ENCODE results near the gene CBY1. TPM values are rescaled to one million over a fixed set of nuclear protein-coding genes. Genes with fewer than 3 reads are reported as not detected.

The CBY1 gene
- total and polyA plus RNA-seq, 4 donors, result 6.3 to 14.9 (median 8.9) TPM

DNA sequence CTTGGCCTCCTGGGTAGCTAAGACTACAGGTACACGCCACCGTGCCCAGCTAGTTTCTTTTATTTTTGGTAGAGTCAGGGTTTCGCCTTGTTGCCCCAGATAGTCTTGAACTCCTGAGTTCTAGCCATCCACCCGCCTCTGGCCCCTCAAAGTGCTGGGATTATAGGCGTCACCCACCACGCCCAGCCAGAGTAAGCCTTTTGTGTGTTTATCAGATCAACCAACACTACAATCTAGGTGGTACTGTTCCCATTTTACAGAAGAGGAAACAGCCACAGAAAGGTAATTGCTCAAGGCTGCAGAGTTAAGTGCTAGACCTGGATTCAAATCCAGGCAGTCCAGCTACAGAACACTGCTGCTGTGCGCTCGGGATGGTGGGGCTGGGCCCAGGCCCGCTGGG is 28.5 kb downstream of the CBY1 start:
- Histone ChIP-seq H3K9me3 (ENCODE audit: control insufficient read depth in 4 of 4, low read length in 3 of 4) (no peaks in the 10 kb centered on the region), H3K36me3 (ENCODE audit: control insufficient read depth in 4 of 4, insufficient read depth in 3 of 4, low read depth in 1 of 4, low read length in 3 of 4) (peaks cover 9 to 52% (median 26%) of the 10 kb centered on the region in 4 donors), H3K9ac (ENCODE audit: low read depth in 1 of 2, low read length in 2 of 2) (no peak overlapping the region), H3K27ac (ENCODE audit: low read depth in 1 of 2, low read length in 2 of 2) (no peak overlapping the region), H3K4me1 (ENCODE audit: control insufficient read depth in 4 of 4, insufficient read depth in 4 of 4, low read length in 3 of 4) (peaks cover 2 to 11% (median 8%) of the 10 kb centered on the region in 4 donors), H3K4me3 (ENCODE audit: low read depth in 1 of 3, low read length in 3 of 3) (no peak overlapping the region), H3K27me3 (ENCODE audit: control insufficient read depth in 4 of 4, insufficient read depth in 4 of 4, low read length in 3 of 4) (no peaks in the 10 kb centered on the region)
- TF ChIP-seq SP1 (IDR thresholded peaks at IDR 0.05) (no peak), JUND (IDR thresholded peaks at IDR 0.05) (no peak), REST (IDR thresholded peaks at IDR 0.05) (no peak), YY1 (IDR thresholded peaks at IDR 0.05) (no peak), FOXA2 (IDR thresholded peaks at IDR 0.05) (no peak), EGR1 (IDR thresholded peaks at IDR 0.05; ENCODE audit: low read depth in 2 of 2) (no peak), FOXA1 (IDR thresholded peaks at IDR 0.05) (no peak), GABPA (IDR thresholded peaks at IDR 0.05 in 1 of 2, conservative IDR thresholded peaks at IDR 0.05 in 1 of 2) (no peak), HNF4A (conservative IDR thresholded peaks at IDR 0.05) (no peak), NR2F2 (IDR thresholded peaks at IDR 0.05) (no peak), ATF3 (IDR thresholded peaks at IDR 0.05) (no peak), CTCF (IDR thresholded peaks at IDR 0.05; ENCODE audit: low read depth, low read length, missing input control) (no peak), HNF4G (IDR thresholded peaks at IDR 0.05) (no peak), RXRA (IDR thresholded peaks at IDR 0.05) (no peak), RAD21 (IDR thresholded peaks at IDR 0.05) (no peak), TAF1 (conservative IDR thresholded peaks at IDR 0.05) (no peak)
- TF ChIP-seq, protein P1, sequence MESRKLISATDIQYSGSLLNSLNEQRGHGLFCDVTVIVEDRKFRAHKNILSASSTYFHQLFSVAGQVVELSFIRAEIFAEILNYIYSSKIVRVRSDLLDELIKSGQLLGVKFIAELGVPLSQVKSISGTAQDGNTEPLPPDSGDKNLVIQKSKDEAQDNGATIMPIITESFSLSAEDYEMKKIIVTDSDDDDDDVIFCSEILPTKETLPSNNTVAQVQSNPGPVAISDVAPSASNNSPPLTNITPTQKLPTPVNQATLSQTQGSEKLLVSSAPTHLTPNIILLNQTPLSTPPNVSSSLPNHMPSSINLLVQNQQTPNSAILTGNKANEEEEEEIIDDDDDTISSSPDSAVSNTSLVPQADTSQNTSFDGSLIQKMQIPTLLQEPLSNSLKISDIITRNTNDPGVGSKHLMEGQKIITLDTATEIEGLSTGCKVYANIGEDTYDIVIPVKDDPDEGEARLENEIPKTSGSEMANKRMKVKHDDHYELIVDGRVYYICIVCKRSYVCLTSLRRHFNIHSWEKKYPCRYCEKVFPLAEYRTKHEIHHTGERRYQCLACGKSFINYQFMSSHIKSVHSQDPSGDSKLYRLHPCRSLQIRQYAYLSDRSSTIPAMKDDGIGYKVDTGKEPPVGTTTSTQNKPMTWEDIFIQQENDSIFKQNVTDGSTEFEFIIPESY (IDR thresholded peaks at IDR 0.05), result no peak
- TF ChIP-seq, protein P2, sequence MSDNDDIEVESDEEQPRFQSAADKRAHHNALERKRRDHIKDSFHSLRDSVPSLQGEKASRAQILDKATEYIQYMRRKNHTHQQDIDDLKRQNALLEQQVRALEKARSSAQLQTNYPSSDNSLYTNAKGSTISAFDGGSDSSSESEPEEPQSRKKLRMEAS (IDR thresholded peaks at IDR 0.05), result no peak
- 95% methylated on average over 9 of the region's 9 CpGs for WGBS
- no peak for DNase-seq (ENCODE audit: low spot score)
